HepG2 (cell line): ENCODE results near the gene GLTPD2. TPM values are rescaled to one million over a fixed set of nuclear protein-coding genes. Genes with fewer than 3 reads are reported as not detected.
A peak's percentile ranks its signal among the peaks of the same experiment; 100 is the strongest.

Experiments used
- ATAC-seq: fragments of 200-7000 bp; cut with Tn5 transposase; 3 replicates; pipeline ENCODE4 v1.9.1; 2020; ENCODE audit warnings: mild to moderate bottlenecking, moderate library complexity
- BruUV-seq: library from RNA; stranded (reverse); fragments of 400-500 nt; replicated peaks from 2 replicates; lab custom pipeline; 2021; lab: Mats Ljungman, UMichigan
- CTCF ChIA-PET: fragments of 300-600 bp; formaldehyde crosslinking; extraction: SDS; loops from one replicate; lab custom pipeline; 2021; ENCODE audit warnings: low total read pairs, inconsistent platforms, low intra/inter-chr PET ratio; lab: Yijun Ruan, JAX
- POLR2A ChIA-PET: fragments of 350-600 bp; sonication (Branson Sonifier 250); formaldehyde crosslinking; loops from one replicate; lab custom pipeline; 2020; ENCODE audit warnings: antibody characterized with exemption, inconsistent platforms; lab: Yijun Ruan, JAX
- DNase-seq: peaks from one replicate; pipeline ENCODE4 v3.0.0-alpha.2; 2015; ENCODE audit warnings: low spot score
- FAIRE-seq: peaks from 3 replicates; lab custom pipeline; 2011; peaks lifted over from hg19 to GRCh38; lab: Jason Lieb, UNC
- H2AFZ ChIP-seq: one replicate; pipeline ENCODE4 v1.6.1; 2011; ENCODE audit warnings: low read length, inconsistent platforms
- H3K27ac ChIP-seq: fragments of 300-600 bp; 3 replicates; pipeline ENCODE4 v1.8.0; 2011; ENCODE audit warnings: mixed run types, mild to moderate bottlenecking, mixed read lengths, low read length, inconsistent platforms; ENCODE audit not compliant: insufficient read depth; ENCODE audit errors: extremely low read length
- H3K27me3 ChIP-seq, 2 experiments: fragments of 200-600 bp in 1 of 2; 2 replicates in 1 of 2; 3 replicates in 1 of 2; pipeline versions ENCODE4 v1.6.0 to v1.8.0; 2011; ENCODE audit warnings: low read length in 2 of 2, mild to moderate bottlenecking in 2 of 2, moderate library complexity in 2 of 2, inconsistent platforms in 1 of 2; ENCODE audit not compliant: insufficient read depth in 2 of 2, control insufficient read depth in 1 of 2
- H3K36me3 ChIP-seq, 2 experiments: fragments of 200-600 bp in 1 of 2; replicated peaks in 1 of 2; 2 replicates in 1 of 2; 3 replicates in 1 of 2; pipeline versions ENCODE4 v1.5.1 to v1.8.0; 2011; ENCODE audit warnings: low read length in 2 of 2, inconsistent platforms in 1 of 2; ENCODE audit not compliant: insufficient read depth in 2 of 2, control insufficient read depth in 1 of 2
- H3K4me1 ChIP-seq: 2 replicates; pipeline ENCODE4 v1.5.1; 2012; ENCODE audit warnings: low read length, inconsistent platforms; ENCODE audit not compliant: insufficient read depth
- H3K4me2 ChIP-seq: 2 replicates; pipeline ENCODE4 v1.6.0; 2011; ENCODE audit warnings: low read depth, low read length, inconsistent platforms
- H3K4me3 ChIP-seq, 3 experiments: fragments of 200-600 bp in 1 of 3; sonication (generic), shearing (Covaris generic) in 1 of 3; replicated peaks in 1 of 3; 2 replicates each; pipeline ENCODE4 v1.5.1; 2011 to 2016; ENCODE audit warnings: low read length in 3 of 3, inconsistent platforms in 2 of 3, low read depth in 2 of 3, mild to moderate bottlenecking in 2 of 3, control low read depth in 1 of 3, mixed read lengths in 1 of 3; ENCODE audit not compliant: insufficient read depth in 1 of 3
- H3K79me2 ChIP-seq: one replicate; pipeline ENCODE4 v1.6.1; 2011; ENCODE audit warnings: low read length, inconsistent platforms; ENCODE audit not compliant: insufficient read depth
- H3K9ac ChIP-seq: 2 replicates; pipeline ENCODE4 v1.6.0; 2011; ENCODE audit warnings: mild to moderate bottlenecking, low read depth, low read length, inconsistent platforms; ENCODE audit not compliant: insufficient read depth
- H3K9me3 ChIP-seq: 2 replicates; pipeline ENCODE4 v1.5.1; 2012; ENCODE audit warnings: mild to moderate bottlenecking, low read length
- H4K20me1 ChIP-seq: 2 replicates; pipeline ENCODE4 v1.6.0; 2011; ENCODE audit warnings: inconsistent platforms, mild to moderate bottlenecking, low read length, moderate library complexity; ENCODE audit not compliant: insufficient read depth
- ADNP ChIP-seq: sonication (generic); formaldehyde crosslinking; IDR thresholded peaks from 2 replicates; pipeline ENCODE4 v1.4.0; 2020; ENCODE audit warnings: missing genetic modification reagents
- AGO2 ChIP-seq: fragments of 200-400 bp; formaldehyde crosslinking; optimal IDR thresholded peaks from 2 replicates; pipeline ENCODE3; 2017; ENCODE audit warnings: mild to moderate bottlenecking, low read depth, low read length, moderate library complexity
- CAMTA2 ChIP-seq: sonication (generic); formaldehyde crosslinking; IDR thresholded peaks from 2 replicates; pipeline ENCODE4 v1.4.0; 2020; ENCODE audit warnings: mild to moderate bottlenecking, missing genetic modification reagents, borderline replicate concordance
- HDAC1 ChIP-seq: sonication (generic); formaldehyde crosslinking; IDR thresholded peaks from 2 replicates; pipeline ENCODE4 v1.5.1; 2020; ENCODE audit warnings: mild to moderate bottlenecking, missing genetic modification reagents
- KDM2A ChIP-seq: sonication (generic); formaldehyde crosslinking; IDR thresholded peaks from 2 replicates; pipeline ENCODE4 v1.4.0; 2020; ENCODE audit warnings: low read depth, missing genetic modification reagents, borderline replicate concordance
- KDM3A ChIP-seq: IDR thresholded peaks from 2 replicates; pipeline ENCODE4 v1.6.1; 2018; ENCODE audit warnings: low read depth, missing compliant biosample characterization
- KLF11 ChIP-seq: IDR thresholded peaks from 2 replicates; pipeline ENCODE4 v1.6.1; 2016; ENCODE audit warnings: missing compliant biosample characterization
- KLF16 ChIP-seq, 2 experiments: sonication (generic) in 1 of 2; formaldehyde crosslinking in 1 of 2; IDR thresholded peaks; 2 replicates each; pipeline versions ENCODE4 v1.6.1 to v1.8.0; 2016 to 2023; ENCODE audit warnings: missing genetic modification reagents in 2 of 2, missing compliant biosample characterization in 1 of 2
- MIER2 ChIP-seq: IDR thresholded peaks from 2 replicates; pipeline ENCODE4 v1.6.1; 2016; ENCODE audit warnings: missing biosample characterization, missing genetic modification reagents
- MTA3 ChIP-seq: sonication (generic); formaldehyde crosslinking; IDR thresholded peaks from 2 replicates; pipeline ENCODE4 v1.4.0; 2020; ENCODE audit warnings: missing genetic modification reagents
- YY1 ChIP-seq: IDR thresholded peaks from 2 replicates; pipeline ENCODE4 v1.6.1; 2011; ENCODE audit warnings: low read length, low read depth, moderate library complexity, mild to moderate bottlenecking; ENCODE audit not compliant: insufficient read depth, insufficient replicate concordance
- ZNF296 ChIP-seq: sonication (generic); formaldehyde crosslinking; conservative IDR thresholded peaks from 2 replicates; pipeline ENCODE4 v1.5.0; 2020; ENCODE audit warnings: mild to moderate bottlenecking, missing genetic modification reagents
- ZNF34 ChIP-seq: sonication (generic); formaldehyde crosslinking; IDR thresholded peaks from 2 replicates; pipeline ENCODE4 v1.4.0; 2020; ENCODE audit warnings: mild to moderate bottlenecking, missing genetic modification reagents, borderline replicate concordance
- ZNF343 ChIP-seq: sonication (generic); formaldehyde crosslinking; IDR thresholded peaks from 2 replicates; pipeline ENCODE4 v1.4.0; 2020; ENCODE audit warnings: mild to moderate bottlenecking, missing genetic modification reagents
- ZNF619 ChIP-seq: sonication (generic); formaldehyde crosslinking; IDR thresholded peaks from 2 replicates; pipeline ENCODE4 v1.4.0; 2020; ENCODE audit warnings: mild to moderate bottlenecking, missing genetic modification reagents
- WGBS: methylation state at CpG from one replicate; pipeline ENCODE4 v1.1.6; 2017; ENCODE audit warnings: low lambda C conversion rate; 5-methylcytosine and 5-hydroxymethylcytosine counted together
- in situ Hi-C: cut with HindIII; loops from 2 replicates; pipeline ENCODE4 v1.10.0; 2017; ENCODE audit warnings: low pct_unique_long_range_greater_than_20kb; ENCODE audit not compliant: extremely low pct_ligation_motif_present
- intact Hi-C: fragments of 100-400 bp; cut with micrococcal nuclease; formaldehyde crosslinking; loops from one replicate; pipeline ENCODE4 v1.10.0; 2022; ENCODE audit not compliant: unreplicated experiment
- polyA plus RNA-seq, 8 experiments: library from polyadenylated mRNA; depleted of rRNA in 3 of 8; stranded (reverse) in 7 of 8; unstranded in 1 of 8; fragments of >200 nt; fragmentation: Illumina TruSeq in 4 of 8; extraction: Trizol in 4 of 8; gene quantifications; 2 replicates each; pipeline versions ENCODE4 v1.2.1 to v1.2.3, GENCODE V29; 2011 to 2016; ENCODE audit warnings: low read depth in 4 of 8, missing spikeins in 1 of 8, mixed read lengths in 1 of 8; ENCODE audit not compliant: insufficient read depth in 1 of 8
- total RNA-seq, 5 experiments: library from RNA; depleted of rRNA; stranded (reverse); fragments of >200 nt; fragmentation: Illumina TruSeq; extraction: Trizol; gene quantifications; 2 replicates each; pipeline ENCODE4 v1.2.3, GENCODE V29; 2016; ENCODE audit warnings: low read depth in 1 of 5
- TF ChIP-seq, protein P1 (sequence below): sonication (generic); formaldehyde crosslinking; IDR thresholded peaks from 2 replicates; pipeline ENCODE4; 2020; ENCODE audit warnings: missing genetic modification reagents, mild to moderate bottlenecking, borderline replicate concordance
- TF ChIP-seq, protein P2 (sequence below): sonication (generic); formaldehyde crosslinking; IDR thresholded peaks from 2 replicates; pipeline ENCODE4 v1.4.0; 2020; ENCODE audit warnings: missing genetic modification reagents, mild to moderate bottlenecking, borderline replicate concordance
- TF ChIP-seq, protein P3 (sequence below): sonication (generic); formaldehyde crosslinking; IDR thresholded peaks from 2 replicates; pipeline ENCODE4 v1.5.0; 2020; ENCODE audit warnings: mild to moderate bottlenecking, missing genetic modification reagents

Gene GLTPD2
- total and polyA plus RNA-seq, 2 of the 13 experiments (the other 11 are each of a cell fraction or from before 2014, with no cell fraction given) = 7.5 to 12.9 TPM

DNA sequence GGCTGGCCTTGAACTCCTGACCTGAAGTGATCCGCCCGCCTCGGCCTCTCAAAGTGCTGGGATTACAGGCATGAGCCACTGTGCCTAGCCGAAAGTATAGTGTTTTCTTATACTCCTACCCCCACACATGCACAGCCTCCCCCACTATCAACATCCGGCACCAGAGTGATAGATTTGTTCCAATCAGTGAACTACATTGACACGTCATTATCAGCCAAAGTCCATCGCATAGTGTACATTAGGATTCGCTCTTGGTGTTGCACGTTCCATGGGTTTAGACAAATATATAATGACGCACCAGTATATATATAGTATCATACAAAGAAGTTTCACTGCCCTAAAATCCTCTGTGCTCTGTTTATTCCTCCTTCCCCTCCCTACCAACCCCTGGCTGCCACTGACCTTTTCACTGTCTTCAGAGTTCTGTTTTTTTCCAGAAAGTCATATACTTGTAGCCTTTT lies 29.0 kb upstream of the GLTPD2 start:
- intact Hi-C loops (loop anchor here (2.0 kb wide), 1 partner anchor 29 kb away; the partner anchor contains the start of gene GLTPD2), in situ Hi-C loops (no loop called here)
- H3K4me3 ChIP-seq = no peak overlapping the region
- H3K36me3 ChIP-seq = no peaks in the 10 kb centered on the region
- H3K9ac ChIP-seq = peak overlapping the region; percentile 12; the same call in 1 of the 2 replicates
- DNase-seq = peak; percentile 100
- no peaks in the 10 kb centered on the region for H3K79me2 ChIP-seq
- H3K27me3 ChIP-seq = no peaks in the 10 kb centered on the region
- peak overlapping the region; percentile 32; the same call in 1 of the 2 replicates for H3K4me2 ChIP-seq
- H3K9me3 ChIP-seq = no peaks in the 10 kb centered on the region
- peaks cover 66% of the 10 kb centered on the region for H3K4me1 ChIP-seq
- CTCF ChIA-PET = no interaction called here
- BruUV-seq = no TSS peak
- POLR2A ChIA-PET = interaction anchor here (1.0 to 1.3 kb wide), 2 partner anchors 12 to 29 kb away, joined by 3 to 11 read pairs; partner anchors contain the start of genes GLTPD2 and TM4SF5
- peak; percentile 93 for FAIRE-seq
- no peaks in the 10 kb centered on the region for H4K20me1 ChIP-seq
- 1% methylated on average over 10 of the region's 10 CpGs for WGBS
- peak overlapping the region; percentile 95 for H3K27ac ChIP-seq
- H2AFZ ChIP-seq = no peak overlapping the region
- peak; percentile 98 for ATAC-seq
- peak; percentile 36; the same call in 1 of the 2 replicates for TF ChIP-seq ADNP (CRISPR knock-in tag)
- TF ChIP-seq, protein P1, sequence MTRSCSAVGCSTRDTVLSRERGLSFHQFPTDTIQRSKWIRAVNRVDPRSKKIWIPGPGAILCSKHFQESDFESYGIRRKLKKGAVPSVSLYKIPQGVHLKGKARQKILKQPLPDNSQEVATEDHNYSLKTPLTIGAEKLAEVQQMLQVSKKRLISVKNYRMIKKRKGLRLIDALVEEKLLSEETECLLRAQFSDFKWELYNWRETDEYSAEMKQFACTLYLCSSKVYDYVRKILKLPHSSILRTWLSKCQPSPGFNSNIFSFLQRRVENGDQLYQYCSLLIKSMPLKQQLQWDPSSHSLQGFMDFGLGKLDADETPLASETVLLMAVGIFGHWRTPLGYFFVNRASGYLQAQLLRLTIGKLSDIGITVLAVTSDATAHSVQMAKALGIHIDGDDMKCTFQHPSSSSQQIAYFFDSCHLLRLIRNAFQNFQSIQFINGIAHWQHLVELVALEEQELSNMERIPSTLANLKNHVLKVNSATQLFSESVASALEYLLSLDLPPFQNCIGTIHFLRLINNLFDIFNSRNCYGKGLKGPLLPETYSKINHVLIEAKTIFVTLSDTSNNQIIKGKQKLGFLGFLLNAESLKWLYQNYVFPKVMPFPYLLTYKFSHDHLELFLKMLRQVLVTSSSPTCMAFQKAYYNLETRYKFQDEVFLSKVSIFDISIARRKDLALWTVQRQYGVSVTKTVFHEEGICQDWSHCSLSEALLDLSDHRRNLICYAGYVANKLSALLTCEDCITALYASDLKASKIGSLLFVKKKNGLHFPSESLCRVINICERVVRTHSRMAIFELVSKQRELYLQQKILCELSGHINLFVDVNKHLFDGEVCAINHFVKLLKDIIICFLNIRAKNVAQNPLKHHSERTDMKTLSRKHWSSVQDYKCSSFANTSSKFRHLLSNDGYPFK (CRISPR knock-in tag) = peak; percentile 40; the same call in 1 of the 2 replicates
- 0 out of 2 replicates have a peak, but pooled peaks have one; percentile 67 for TF ChIP-seq ZNF34 (CRISPR knock-in tag)
- TF ChIP-seq ZNF343 (CRISPR knock-in tag) = 0 out of 2 replicates have a peak, but pooled peaks have one; percentile 64
- no peak for TF ChIP-seq ZNF619 (CRISPR knock-in tag)
- TF ChIP-seq CAMTA2 (CRISPR knock-in tag) = no peak
- no peak for TF ChIP-seq YY1
- TF ChIP-seq AGO2 = no peak
- TF ChIP-seq MTA3 (CRISPR knock-in tag) = no peak
- TF ChIP-seq, protein P2, sequence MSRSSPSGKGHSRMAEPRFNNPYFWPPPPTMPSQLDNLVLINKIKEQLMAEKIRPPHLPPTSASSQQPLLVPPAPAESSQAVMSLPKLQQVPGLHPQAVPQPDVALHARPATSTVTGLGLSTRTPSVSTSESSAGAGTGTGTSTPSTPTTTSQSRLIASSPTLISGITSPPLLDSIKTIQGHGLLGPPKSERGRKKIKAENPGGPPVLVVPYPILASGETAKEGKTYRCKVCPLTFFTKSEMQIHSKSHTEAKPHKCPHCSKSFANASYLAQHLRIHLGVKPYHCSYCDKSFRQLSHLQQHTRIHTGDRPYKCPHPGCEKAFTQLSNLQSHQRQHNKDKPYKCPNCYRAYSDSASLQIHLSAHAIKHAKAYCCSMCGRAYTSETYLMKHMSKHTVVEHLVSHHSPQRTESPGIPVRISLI = peak; percentile 87; the same call in 1 of the 2 replicates
- no peak for TF ChIP-seq ZNF296 (CRISPR knock-in tag)
- peak; percentile 51 for TF ChIP-seq KDM2A
- peak in 1 of 2 experiments; percentile 38; a peak in 1 of 4 replicates for TF ChIP-seq KLF16 (CRISPR knock-in tag; IDR thresholded peaks at IDR 0.05)
- TF ChIP-seq, protein P3, sequence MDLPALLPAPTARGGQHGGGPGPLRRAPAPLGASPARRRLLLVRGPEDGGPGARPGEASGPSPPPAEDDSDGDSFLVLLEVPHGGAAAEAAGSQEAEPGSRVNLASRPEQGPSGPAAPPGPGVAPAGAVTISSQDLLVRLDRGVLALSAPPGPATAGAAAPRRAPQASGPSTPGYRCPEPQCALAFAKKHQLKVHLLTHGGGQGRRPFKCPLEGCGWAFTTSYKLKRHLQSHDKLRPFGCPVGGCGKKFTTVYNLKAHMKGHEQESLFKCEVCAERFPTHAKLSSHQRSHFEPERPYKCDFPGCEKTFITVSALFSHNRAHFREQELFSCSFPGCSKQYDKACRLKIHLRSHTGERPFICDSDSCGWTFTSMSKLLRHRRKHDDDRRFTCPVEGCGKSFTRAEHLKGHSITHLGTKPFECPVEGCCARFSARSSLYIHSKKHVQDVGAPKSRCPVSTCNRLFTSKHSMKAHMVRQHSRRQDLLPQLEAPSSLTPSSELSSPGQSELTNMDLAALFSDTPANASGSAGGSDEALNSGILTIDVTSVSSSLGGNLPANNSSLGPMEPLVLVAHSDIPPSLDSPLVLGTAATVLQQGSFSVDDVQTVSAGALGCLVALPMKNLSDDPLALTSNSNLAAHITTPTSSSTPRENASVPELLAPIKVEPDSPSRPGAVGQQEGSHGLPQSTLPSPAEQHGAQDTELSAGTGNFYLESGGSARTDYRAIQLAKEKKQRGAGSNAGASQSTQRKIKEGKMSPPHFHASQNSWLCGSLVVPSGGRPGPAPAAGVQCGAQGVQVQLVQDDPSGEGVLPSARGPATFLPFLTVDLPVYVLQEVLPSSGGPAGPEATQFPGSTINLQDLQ (CRISPR knock-in tag) = 0 out of 2 replicates have a peak, but pooled peaks have one; percentile 25
- TF ChIP-seq HDAC1 (CRISPR knock-in tag) = peak; percentile 88
- TF ChIP-seq MIER2 (CRISPR knock-in tag) = 0 out of 2 replicates have a peak, but pooled peaks have one; percentile 15
- no peak for TF ChIP-seq KLF11 (CRISPR knock-in tag)
- peak; percentile 66; the same call in 1 of the 2 replicates for TF ChIP-seq KDM3A (CRISPR knock-in tag)
